Spleen (tissue), 11 donors: ENCODE data around the gene MAGI2. TPM values are rescaled to one million over a fixed set of nuclear protein-coding genes. Genes with fewer than 3 reads are reported as not detected.

Experiments
- DNase-seq: peaks from one replicate; pipeline ENCODE4 v3.0.0-alpha.2; 2020
- H3K27ac ChIP-seq, 8 donors: fragments of 200-600 bp; sonication (generic) in 7 of 8; 1 replicate in 4 of 8; 2 replicates in 4 of 8; pipeline versions ENCODE4 v1.5.0 to v1.8.0; 2016 to 2021; ENCODE audit warnings: inconsistent platforms in 4 of 8, mild to moderate bottlenecking in 4 of 8, moderate library complexity in 1 of 8
- H3K27me3 ChIP-seq, 7 donors: fragments of 200-600 bp; sonication (generic) in 6 of 7; replicated peaks in 1 of 7; 1 replicate in 4 of 7; 2 replicates in 3 of 7; pipeline versions ENCODE4 v1.5.0 to v1.8.0; 2016 to 2021; ENCODE audit warnings: inconsistent platforms in 3 of 7, mild to moderate bottlenecking in 1 of 7
- H3K36me3 ChIP-seq, 6 donors: fragments of 200-600 bp; sonication (generic) in 5 of 6; 1 replicate in 4 of 6; 2 replicates in 2 of 6; pipeline versions ENCODE4 v1.5.0 to v1.8.0; 2016 to 2021; ENCODE audit warnings: inconsistent platforms in 2 of 6
- H3K4me1 ChIP-seq, 6 donors: fragments of 200-600 bp; sonication (generic) in 5 of 6; 1 replicate in 3 of 6; 2 replicates in 3 of 6; pipeline versions ENCODE4 v1.5.0 to v1.8.0; 2016 to 2021; ENCODE audit warnings: inconsistent platforms in 3 of 6
- H3K4me3 ChIP-seq, 8 donors: fragments of 200-600 bp; sonication (generic) in 7 of 8; 1 replicate in 4 of 8; 2 replicates in 4 of 8; pipeline versions ENCODE4 v1.5.0 to v1.8.0; 2016 to 2021; ENCODE audit warnings: inconsistent platforms in 4 of 8, mild to moderate bottlenecking in 4 of 8, moderate library complexity in 2 of 8
- H3K9me3 ChIP-seq, 8 donors: fragments of 200-600 bp; sonication (generic) in 7 of 8; 1 replicate in 4 of 8; 2 replicates in 4 of 8; pipeline versions ENCODE4 v1.5.0 to v1.8.0; 2016 to 2021; ENCODE audit warnings: inconsistent platforms in 4 of 8
- CTCF ChIP-seq, 11 experiments: fragments of 200-600 bp in 7 of 11; fragments of 450-650 bp in 4 of 11; sonication (generic) in 4 of 11; IDR thresholded peaks in 8 of 11; conservative IDR thresholded peaks in 3 of 11; 1 replicate in 7 of 11; 2 replicates in 4 of 11; pipeline versions ENCODE4 v1.4.0 to v1.8.0; 2016 to 2021; ENCODE audit warnings: antibody characterized with exemption in 11 of 11, inconsistent platforms in 4 of 11, mild to moderate bottlenecking in 1 of 11
- POLR2A ChIP-seq, 3 donors: fragments of 450-650 bp; IDR thresholded peaks; one replicate each; pipeline ENCODE4 v1.5.1; 2017; ENCODE audit warnings: antibody characterized with exemption in 3 of 3, mild to moderate bottlenecking in 1 of 3
- POLR2AphosphoS5 ChIP-seq, 3 donors: sonication (generic); formaldehyde crosslinking; IDR thresholded peaks; one replicate each; pipeline ENCODE4 v1.5.1; 2017; ENCODE audit warnings: antibody characterized with exemption in 3 of 3
- WGBS, 5 donors: extraction: QIAGEN DNeasy Blood & Tissue Kit in 3 of 5; methylation state at CpG; one replicate each; pipeline versions ENCODE4 v1.1.5 to v1.1.7; 2013 to 2018; 5-methylcytosine and 5-hydroxymethylcytosine counted together
- intact Hi-C: fragments of 100-400 bp; cut with DNase I; formaldehyde crosslinking; loops from one replicate; pipeline ENCODE4 v1.15.0; 2023; ENCODE audit warnings: low total_unique reads
- polyA plus RNA-seq, 3 donors: library from polyadenylated mRNA; stranded (reverse); fragments of 200-250 nt; gene quantifications; one replicate each; pipeline ENCODE4 v1.2.1, GENCODE V29; 2013
- total RNA-seq, 7 donors: library from RNA; depleted of rRNA in 3 of 7; stranded (reverse); fragments of >200 nt in 3 of 7; fragmentation: NEBNext Ultra II Directional in 4 of 7; extraction: Animal tissue kit (Norgen Biotek cat#: 25700) in 4 of 7; gene quantifications; one replicate each; pipeline versions ENCODE4 v1.1.0 to v1.2.1, GENCODE V29; 2016 to 2021
- donor health status: healthy with polysubstance abuse.
- donor health status: DM: no; HTN: no; CAD: no; lungs with moderate emphysema.
- donor health status: DM: no; HTN: no; CAD: no.
- donor health status: Bipolar disorder and iron deficiency.
- donor health status: healthy.
- donor health status: DM: no; HTN: no; CAD: no.
- donor health status: DM: yes; HTN: yes; CAD: no.

The MAGI2 gene
- total and polyA plus RNA-seq, 10 donors = 0.74 to 18.1 (median 11.1) TPM

GRCh38 chr7:78111386-78111785, 1342.1 kb downstream of the MAGI2 start:
- Histone ChIP-seq H3K27me3 (peaks cover 0 to 11% (median 0%) of the 10 kb centered on the region in 7 donors), H3K4me1 (no peaks in the 10 kb centered on the region), H3K9me3 (peaks cover 0 to 7% (median 0%) of the 10 kb centered on the region in 8 donors), H3K27ac (no peak overlapping the region), H3K4me3 (no peak overlapping the region), H3K36me3 (no peaks in the 10 kb centered on the region)
- TF ChIP-seq POLR2AphosphoS5 (IDR thresholded peaks at IDR 0.05) (no peak), POLR2A (IDR thresholded peaks at IDR 0.05) (no peak), CTCF (IDR thresholded peaks at IDR 0.05 in 8 of 11, conservative IDR thresholded peaks at IDR 0.05 in 3 of 11) (no peak)
- 45 to 66% (median 49%) methylated on average over 3 of the region's 3 CpGs for WGBS, 5 donors
- intact Hi-C loops = no loop called here
- DNase-seq = no peak

GRCh38 chr7:78103475-78103874, 1350.0 kb downstream of the MAGI2 start:
- DNase-seq = no peak
- H3K9me3 ChIP-seq = peaks cover 0 to 7% (median 0%) of the 10 kb centered on the region in 8 donors
- H3K4me3 ChIP-seq = no peak overlapping the region
- no peak overlapping the region for H3K27ac ChIP-seq
- H3K27me3 ChIP-seq = no peaks in the 10 kb centered on the region
- WGBS, 5 donors = 77 to 85% (median 82%) methylated on average over 4 of the region's 4 CpGs
- no peaks in the 10 kb centered on the region for H3K36me3 ChIP-seq
- intact Hi-C loops = no loop called here
- TF ChIP-seq POLR2AphosphoS5 (IDR thresholded peaks at IDR 0.05) (no peak), POLR2A (IDR thresholded peaks at IDR 0.05) (no peak), CTCF (IDR thresholded peaks at IDR 0.05 in 8 of 11, conservative IDR thresholded peaks at IDR 0.05 in 3 of 11) (no peak)
- H3K4me1 ChIP-seq = no peaks in the 10 kb centered on the region

GRCh38 chr7:78101076-78101475, 1352.4 kb downstream of the MAGI2 start:
- TF ChIP-seq POLR2A (IDR thresholded peaks at IDR 0.05) = no peak
- no peak for TF ChIP-seq CTCF (IDR thresholded peaks at IDR 0.05 in 8 of 11, conservative IDR thresholded peaks at IDR 0.05 in 3 of 11)
- TF ChIP-seq POLR2AphosphoS5 (IDR thresholded peaks at IDR 0.05) = no peak
- Histone ChIP-seq H3K9me3 (peaks cover 0 to 6% (median 0%) of the 10 kb centered on the region in 8 donors), H3K27me3 (no peaks in the 10 kb centered on the region), H3K4me1 (no peaks in the 10 kb centered on the region), H3K27ac (no peak overlapping the region), H3K36me3 (no peaks in the 10 kb centered on the region), H3K4me3 (no peak overlapping the region)
- DNase-seq = no peak
- intact Hi-C loops = no loop called here

GRCh38 chr7:78099715-78100394, 1353.6 kb downstream of the MAGI2 start:
- TF ChIP-seq CTCF (IDR thresholded peaks at IDR 0.05 in 8 of 11, conservative IDR thresholded peaks at IDR 0.05 in 3 of 11) = no peak
- H3K36me3 ChIP-seq = no peaks in the 10 kb centered on the region
- H3K4me1 ChIP-seq = no peaks in the 10 kb centered on the region
- H3K27me3 ChIP-seq = no peaks in the 10 kb centered on the region
- intact Hi-C loops = no loop called here
- no peak overlapping the region for H3K4me3 ChIP-seq
- H3K27ac ChIP-seq = no peak overlapping the region
- peaks cover 0 to 6% (median 0%) of the 10 kb centered on the region in 8 donors for H3K9me3 ChIP-seq
- 72 to 91% (median 90%) methylated on average over 3 of the region's 3 CpGs for WGBS, 5 donors
- DNase-seq = no peak
